Measurements from ENCODE around the gene MPST.
"Not testable (repeated sequence)": the region's sequence is repeated elsewhere in the genome, so short reads cannot be mapped to it uniquely, and the experiment has no call there.

Gene MPST

GRCh38 chr22:37060801-37061610, 41.5 kb downstream of the MPST start:
- peak; percentile 80 for ATAC-seq
- DNase-seq: peak; percentile 73

- ATAC-seq (no peak), DNase-seq (no peak)
Measured at GRCh38 chr22:37061611-37062375, 42.3 kb downstream of the MPST start.

- ATAC-seq: no peak
- no peak for DNase-seq
Measured at GRCh38 chr22:37062376-37062675, 42.8 kb downstream of the MPST start.

- no peak for ATAC-seq
- DNase-seq: no peak
Measured at GRCh38 chr22:37062702-37063381, 43.3 kb downstream of the MPST start.

- ATAC-seq: no peak
- no peak for DNase-seq
Measured at GRCh38 chr22:37063431-37064420, 44.2 kb downstream of the MPST start.

- no peak for DNase-seq
Measured at GRCh38 chr22:37064553-37064952, 45.0 kb downstream of the MPST start.

GRCh38 chr22:37065180-37065579, 45.6 kb downstream of the MPST start:
- DNase-seq (no peak), ATAC-seq (no peak)

More at GRCh38 chr22:37064553-37064952, 45.0 kb downstream of the MPST start:
- ATAC-seq: no peak

- ATAC-seq: no peak
Measured at GRCh38 chr22:37065961-37066360, 46.4 kb downstream of the MPST start.

GRCh38 chr22:37067428-37067827, 47.9 kb downstream of the MPST start:
- no peak for DNase-seq
- ATAC-seq: no peak

More at GRCh38 chr22:37065961-37066360, 46.4 kb downstream of the MPST start:
- no peak for DNase-seq

- ATAC-seq: peak; percentile 20
- DNase-seq: no peak
Measured at GRCh38 chr22:37068859-37069258, 49.3 kb downstream of the MPST start.

- no peak for ATAC-seq
- no peak for DNase-seq
Measured at GRCh38 chr22:37069319-37069718, 49.8 kb downstream of the MPST start.

- DNase-seq (no peak), ATAC-seq (no peak)
Measured at GRCh38 chr22:37069719-37070118, 50.2 kb downstream of the MPST start.

- ATAC-seq: no peak
- DNase-seq: no peak
Measured at GRCh38 chr22:37070334-37070733, 50.8 kb downstream of the MPST start.

- DNase-seq (no peak), ATAC-seq (no peak)
Measured at GRCh38 chr22:37070744-37071143, 51.2 kb downstream of the MPST start.

GRCh38 chr22:37071850-37072592, 52.5 kb downstream of the MPST start:
- ATAC-seq, DNase-seq: not testable (repeated sequence)

- ATAC-seq (no peak), DNase-seq (no peak)
Measured at GRCh38 chr22:37072673-37073072, 53.1 kb downstream of the MPST start.

GRCh38 chr22:37074537-37074936, 55.0 kb downstream of the MPST start:
- no peak for DNase-seq
- no peak for ATAC-seq

- DNase-seq (no peak), ATAC-seq (no peak)
Measured at GRCh38 chr22:37075046-37075445, 55.5 kb downstream of the MPST start.

- DNase-seq (no peak), ATAC-seq (no peak)
Measured at GRCh38 chr22:37075822-37076433, 56.4 kb downstream of the MPST start.

- peak; percentile 94 for DNase-seq
- ATAC-seq: peak; percentile 36
Measured at GRCh38 chr22:37077802-37078448, 58.4 kb downstream of the MPST start.
